Naive thymus-derived CD4-positive, alpha-beta T cell (primary cell): ENCODE results near the gene ABHD2. TPM values are rescaled to one million over a fixed set of nuclear protein-coding genes. Genes with fewer than 3 reads are reported as not detected.
"Not testable (repeated sequence)": the region's sequence is repeated elsewhere in the genome, so short reads cannot be mapped to it uniquely, and the experiment has no call there.

Experiments used
- ATAC-seq: fragments of 150-1000 bp; cut with Tn5 transposase; 2 replicates; pipeline ENCODE4 v1.10.0; 2021; ENCODE audit warnings: mild to moderate bottlenecking, moderate library complexity
- CTCF ChIA-PET: fragments of 350-600 bp; sonication (Branson Sonifier 250); formaldehyde crosslinking; loops from one replicate; lab custom pipeline; 2021; ENCODE audit warnings: antibody characterized with exemption; lab: Charles Lee
- POLR2A ChIA-PET: fragments of 350-600 bp; sonication (Branson Sonifier 250); formaldehyde crosslinking; loops from one replicate; lab custom pipeline; 2021; ENCODE audit warnings: antibody characterized with exemption, inconsistent platforms; lab: Charles Lee
- DNase-seq, 9 donors: peaks; one replicate each; pipeline versions ENCODE4 v3.0.0 to v3.0.0-alpha.2; 2020 to 2022; ENCODE audit warnings: mixed read lengths in 1 of 9
- H3K27ac ChIP-seq: one replicate; pipeline ENCODE4 v1.7.0; 2013; ENCODE audit warnings: mild to moderate bottlenecking, low read depth, low read length, moderate library complexity
- H3K27me3 ChIP-seq, 2 donors: one replicate each; pipeline ENCODE4 v1.7.0; 2013; ENCODE audit warnings: low read length in 2 of 2, mild to moderate bottlenecking in 2 of 2, moderate library complexity in 2 of 2; ENCODE audit not compliant: control insufficient read depth in 2 of 2, insufficient read depth in 2 of 2
- H3K36me3 ChIP-seq, 3 experiments: 1 replicate in 2 of 3; 2 replicates in 1 of 3; pipeline ENCODE4 v1.7.0; 2013; ENCODE audit warnings: low read length in 3 of 3, mild to moderate bottlenecking in 3 of 3, moderate library complexity in 1 of 3; ENCODE audit not compliant: insufficient read depth in 3 of 3, control insufficient read depth in 2 of 3
- H3K4me1 ChIP-seq, 2 donors: one replicate each; pipeline ENCODE4 v1.7.0; 2013; ENCODE audit warnings: low read length in 2 of 2, mild to moderate bottlenecking in 2 of 2, moderate library complexity in 1 of 2; ENCODE audit not compliant: control insufficient read depth in 2 of 2, insufficient read depth in 2 of 2
- H3K4me3 ChIP-seq: 2 replicates; pipeline ENCODE4 v1.7.0; 2013; ENCODE audit warnings: mild to moderate bottlenecking, low read length
- H3K9me3 ChIP-seq, 3 experiments: 1 replicate in 2 of 3; 2 replicates in 1 of 3; pipeline ENCODE4 v1.7.0; 2013; ENCODE audit warnings: low read length in 3 of 3; ENCODE audit not compliant: control insufficient read depth in 2 of 3
- H3K27ac Mint-ChIP-seq, 9 donors: one replicate each; pipeline ENCODE4 v1.8.0; 2020 to 2022; ENCODE audit warnings: mixed read lengths in 9 of 9, mild to moderate bottlenecking in 8 of 9, moderate library complexity in 5 of 9, inconsistent platforms in 2 of 9
- H3K27me3 Mint-ChIP-seq, 5 donors: one replicate each; pipeline ENCODE4 v1.8.0; 2021 to 2022; ENCODE audit warnings: mixed read lengths in 5 of 5, mild to moderate bottlenecking in 1 of 5
- H3K36me3 Mint-ChIP-seq, 5 donors: one replicate each; pipeline ENCODE4 v1.8.0; 2020 to 2022; ENCODE audit warnings: mixed read lengths in 5 of 5, mild to moderate bottlenecking in 3 of 5, inconsistent platforms in 1 of 5
- H3K4me1 Mint-ChIP-seq, 7 donors: one replicate each; pipeline ENCODE4 v1.8.0; 2020 to 2022; ENCODE audit warnings: mixed read lengths in 7 of 7, mild to moderate bottlenecking in 3 of 7, inconsistent platforms in 1 of 7
- H3K4me3 Mint-ChIP-seq, 10 donors: one replicate each; pipeline ENCODE4 v1.8.0; 2020 to 2022; ENCODE audit warnings: mild to moderate bottlenecking in 10 of 10, mixed read lengths in 10 of 10, moderate library complexity in 6 of 10, inconsistent platforms in 2 of 10
- H3K9me3 Mint-ChIP-seq, 11 donors: one replicate each; pipeline ENCODE4 v1.8.0; 2020 to 2022; ENCODE audit warnings: mixed read lengths in 11 of 11, mild to moderate bottlenecking in 4 of 11, inconsistent platforms in 1 of 11, moderate library complexity in 1 of 11
- intact Hi-C, 2 donors: fragments of 100-400 bp; cut with micrococcal nuclease; formaldehyde crosslinking; loops; one replicate each; pipeline ENCODE4 v1.15.1; 2023
- polyA plus RNA-seq, 2 donors: library from polyadenylated mRNA; unstranded; fragments of 300-500 nt; fragmentation: Illumina TruSeq; gene quantifications; one replicate each; pipeline ENCODE4 v1.2.3, GENCODE V29; 2021
- total RNA-seq, 6 experiments: library from RNA in 5 of 6; stranded (reverse) in 5 of 6; gene quantifications; 1 replicate in 5 of 6; 2 replicates in 1 of 6; pipeline ENCODE4 v1.2.3 and lab custom pipeline; 2021 to 2026

ABHD2 gene
- total and polyA plus RNA-seq, 7 experiments from 2014 or later = 19.4 to 85.0 (median 63.6) TPM

GRCh38 chr15:89049016-89049666 is 39.1 kb upstream of the ABHD2 start:
- ATAC-seq, H3K4me1 ChIP-seq, H3K4me3 ChIP-seq, H3K36me3 ChIP-seq, H3K9me3 ChIP-seq, H3K27me3 ChIP-seq, intact Hi-C loops, H3K27ac ChIP-seq: not testable (repeated sequence)
- H3K36me3 Mint-ChIP-seq = peaks cover 3 to 20% (median 5%) of the 10 kb centered on the region in 5 donors
- DNase-seq = peak in 5 of 9 donors; percentile 22 to 49 (median 32)
- H3K27me3 Mint-ChIP-seq = peaks cover 0 to 11% (median 0%) of the 10 kb centered on the region in 5 donors
- peaks cover 9 to 34% (median 20%) of the 10 kb centered on the region in 7 donors for H3K4me1 Mint-ChIP-seq
- H3K4me3 Mint-ChIP-seq = peak overlapping the region in 9 of 10 donors; percentile 40 to 74 (median 51)
- ChIA-PET CTCF (interaction anchor here (0.8 kb wide), 1 partner anchor 9 kb away, joined by 3 read pairs; no protein-coding TSS in a partner anchor), POLR2A (interaction anchor here (0.6 to 1.3 kb wide), 2 partner anchors 38 to 44 kb away, joined by 3 read pairs; no protein-coding TSS in a partner anchor)
- H3K27ac Mint-ChIP-seq = peak overlapping the region in 7 of 9 donors; percentile 44 to 94 (median 58)
- peaks cover 0 to 46% (median 16%) of the 10 kb centered on the region in 11 donors for H3K9me3 Mint-ChIP-seq

- Mint-ChIP-seq H3K27ac (peak overlapping the region in 3 of 9 donors; percentile 5 to 67 (median 23)), H3K9me3 (peaks cover 0 to 43% (median 13%) of the 10 kb centered on the region in 11 donors), H3K36me3 (peaks cover 3 to 20% (median 5%) of the 10 kb centered on the region in 5 donors), H3K4me3 (no peak overlapping the region), H3K4me1 (peaks cover 9 to 34% (median 20%) of the 10 kb centered on the region in 7 donors), H3K27me3 (peaks cover 0 to 5% (median 0%) of the 10 kb centered on the region in 5 donors)
- no peaks in the 10 kb centered on the region for H3K36me3 ChIP-seq
- intact Hi-C loops = no loop called here
- no peak for ATAC-seq
- H3K4me3 ChIP-seq = no peak overlapping the region
- POLR2A ChIA-PET = no interaction called here
- CTCF ChIA-PET = interaction anchor here (0.6 to 1.9 kb wide), 3 partner anchors 38 to 147 kb away, joined by 3 to 5 read pairs (median 3); no protein-coding TSS in a partner anchor
- H3K27ac ChIP-seq = no peak overlapping the region
- DNase-seq = no peak
- no peaks in the 10 kb centered on the region for H3K27me3 ChIP-seq
- H3K9me3 ChIP-seq = peaks cover 0 to 4% (median 0%) of the 10 kb centered on the region in 3 experiments
- H3K4me1 ChIP-seq = peaks cover 0 to 4% of the 10 kb centered on the region in 2 donors
Observed at GRCh38 chr15:89051875-89052274, 36.4 kb upstream of the ABHD2 start.

GRCh38 chr15:89052474-89052873 is 35.8 kb upstream of the ABHD2 start:
- H3K27me3 ChIP-seq = no peaks in the 10 kb centered on the region
- Mint-ChIP-seq H3K36me3 (peaks cover 3 to 20% (median 5%) of the 10 kb centered on the region in 5 donors), H3K9me3 (peaks cover 0 to 43% (median 13%) of the 10 kb centered on the region in 11 donors), H3K27me3 (peaks cover 0 to 5% (median 0%) of the 10 kb centered on the region in 5 donors), H3K27ac (peak overlapping the region in 3 of 9 donors; percentile 64 to 84 (median 67)), H3K4me3 (no peak overlapping the region), H3K4me1 (peaks cover 11 to 36% (median 24%) of the 10 kb centered on the region in 7 donors)
- CTCF ChIA-PET = interaction anchor here (0.6 to 1.2 kb wide), 4 partner anchors 37 to 128 kb away, joined by 3 to 6 read pairs (median 4); no protein-coding TSS in a partner anchor
- H3K4me3 ChIP-seq = no peak overlapping the region
- POLR2A ChIA-PET = interaction anchor here (0.7 kb wide), 1 partner anchor 9 kb away, joined by 3 read pairs; no protein-coding TSS in a partner anchor
- H3K9me3 ChIP-seq = peaks cover 0 to 4% (median 0%) of the 10 kb centered on the region in 3 experiments
- intact Hi-C loops = no loop called here
- DNase-seq (no peak), ATAC-seq (no peak)
- no peak overlapping the region for H3K27ac ChIP-seq
- no peaks in the 10 kb centered on the region for H3K36me3 ChIP-seq
- H3K4me1 ChIP-seq = peaks cover 0 to 4% of the 10 kb centered on the region in 2 donors

GRCh38 chr15:89054873-89055272 is 33.4 kb upstream of the ABHD2 start:
- ChIA-PET POLR2A (interaction anchor here (0.7 to 1.1 kb wide), 2 partner anchors 16 to 36 kb away, joined by 3 to 4 read pairs; no protein-coding TSS in a partner anchor), CTCF (interaction anchor here (0.7 to 1.4 kb wide), 4 partner anchors 56 to 150 kb away, joined by 3 to 7 read pairs (median 6); no protein-coding TSS in a partner anchor)
- intact Hi-C loops = loop anchor here in 1 of 2 donors (5.0 kb wide), 1 partner anchor 37 kb away; no protein-coding TSS in a partner anchor
- Mint-ChIP-seq H3K36me3 (peaks cover 2 to 12% (median 3%) of the 10 kb centered on the region in 5 donors), H3K27ac (no peak overlapping the region), H3K27me3 (peaks cover 0 to 5% (median 0%) of the 10 kb centered on the region in 5 donors), H3K4me1 (peaks cover 6 to 31% (median 13%) of the 10 kb centered on the region in 7 donors), H3K4me3 (no peak overlapping the region), H3K9me3 (peaks cover 0 to 25% (median 5%) of the 10 kb centered on the region in 11 donors)
- Histone ChIP-seq H3K27ac (no peak overlapping the region), H3K27me3 (no peaks in the 10 kb centered on the region), H3K4me3 (no peak overlapping the region), H3K4me1 (peaks cover 0 to 4% of the 10 kb centered on the region in 2 donors), H3K36me3 (no peaks in the 10 kb centered on the region), H3K9me3 (peaks cover 0 to 4% (median 0%) of the 10 kb centered on the region in 3 experiments)
- DNase-seq (no peak), ATAC-seq (no peak)

- Mint-ChIP-seq H3K9me3 (peaks cover 0 to 2% (median 0%) of the 10 kb centered on the region in 11 donors), H3K4me1 (peaks cover 0 to 11% (median 5%) of the 10 kb centered on the region in 7 donors), H3K27ac (peak overlapping the region in 3 of 9 donors; percentile 25 to 62 (median 26)), H3K27me3 (peaks cover 0 to 3% (median 0%) of the 10 kb centered on the region in 5 donors), H3K36me3 (peaks cover 0 to 3% (median 0%) of the 10 kb centered on the region in 5 donors), H3K4me3 (no peak overlapping the region)
- intact Hi-C loops = loop anchor here (1.0 to 5.0 kb wide), 6 partner anchors 23 to 163 kb away; partner anchors contain the start of gene ABHD2 (in 1 of the 2)
- no peak overlapping the region for H3K27ac ChIP-seq
- no peaks in the 10 kb centered on the region for H3K36me3 ChIP-seq
- H3K27me3 ChIP-seq = no peaks in the 10 kb centered on the region
- POLR2A ChIA-PET = interaction anchor here (0.9 to 1.8 kb wide), 2 partner anchors 31 to 121 kb away, joined by 4 to 9 read pairs; partner anchors contain the start of gene ABHD2
- DNase-seq = peak; percentile 66 to 87 (median 78)
- no peaks in the 10 kb centered on the region for H3K9me3 ChIP-seq
- H3K4me1 ChIP-seq = no peaks in the 10 kb centered on the region
- no peak overlapping the region for H3K4me3 ChIP-seq
- ATAC-seq = peak; percentile 99
- CTCF ChIA-PET = interaction anchor here (0.6 to 7.4 kb wide), 30 partner anchors 9 to 391 kb away, joined by 3 to 99 read pairs (median 4); partner anchors contain the start of gene ABHD2
Observed at GRCh38 chr15:89057506-89058133, 30.6 kb upstream of the ABHD2 start.
